Stimulated activated CD4-positive, alpha-beta T cell treated with anti-CD3 and anti-CD28 coated beads, Interleukin-12 subunit alpha, Interleukin-12 subunit beta, amount 100 ng/mL, for 24 hours (primary cell): ENCODE results near the gene ACOXL.

ENCODE experiments used
- DNase-seq, 2 experiments: peaks; one replicate each; pipeline ENCODE4 v3.0.0-alpha.2; 2020; ENCODE audit warnings: low read depth in 2 of 2

Gene ACOXL

DNA sequence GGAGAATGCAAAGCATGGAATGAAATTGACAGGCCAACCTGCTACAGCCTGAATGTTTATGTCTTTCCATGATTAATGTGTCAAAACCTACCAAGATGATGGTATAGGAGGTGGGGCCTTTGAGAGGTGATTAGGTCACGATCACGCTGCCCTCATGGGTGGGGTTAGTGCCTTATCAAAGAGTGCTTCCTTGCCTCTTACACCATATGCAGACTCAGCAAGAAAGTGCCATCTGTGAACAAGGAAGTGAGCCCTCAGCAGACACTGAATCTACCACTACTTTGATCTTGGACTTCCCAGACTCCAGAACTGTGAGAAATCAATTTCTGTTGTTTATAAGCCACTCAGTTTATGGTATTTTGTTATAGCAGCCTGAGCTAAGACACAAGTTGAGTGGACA is 240.9 kb downstream of the ACOXL start:
- no peak for DNase-seq

DNA sequence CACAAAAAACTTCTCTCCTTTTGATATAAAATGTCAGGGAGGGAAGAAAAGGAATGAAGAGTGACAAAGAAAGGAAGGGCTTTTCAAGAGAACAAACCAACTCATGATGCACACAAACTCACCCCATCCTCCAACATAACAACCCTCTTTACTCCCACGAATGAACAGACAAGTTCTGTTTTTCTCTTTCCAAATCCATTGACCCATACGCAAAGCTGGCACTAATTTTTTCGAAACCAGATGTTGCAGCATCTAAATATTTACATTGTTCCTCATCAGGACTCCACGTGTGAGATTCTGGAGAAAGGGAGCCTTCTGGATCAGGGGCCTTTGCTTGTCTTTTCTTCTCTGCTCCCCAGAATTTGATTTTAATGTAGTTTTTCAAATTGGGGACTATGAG is 245.0 kb downstream of the ACOXL start:
- no peak for DNase-seq

DNA sequence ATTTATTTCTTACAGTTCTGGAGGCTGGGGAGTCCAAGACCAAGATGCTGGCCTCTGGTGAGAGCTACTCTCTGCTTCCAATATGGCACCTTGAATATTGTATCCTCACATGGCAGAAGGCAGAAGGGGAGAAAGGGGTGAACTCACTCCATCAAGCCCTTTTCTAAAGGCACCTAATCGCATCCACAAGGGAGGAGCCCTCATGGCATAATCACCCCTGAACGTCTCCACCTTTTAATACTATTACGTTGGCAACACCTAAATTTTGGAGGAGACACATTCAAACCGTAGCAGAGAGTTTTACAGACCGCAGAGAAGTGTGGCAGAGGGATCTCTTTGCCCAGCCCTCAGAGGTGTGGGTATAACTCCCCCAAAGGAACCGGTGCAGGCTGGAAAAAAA is 245.8 kb downstream of the ACOXL start:
- DNase-seq: no peak

DNA sequence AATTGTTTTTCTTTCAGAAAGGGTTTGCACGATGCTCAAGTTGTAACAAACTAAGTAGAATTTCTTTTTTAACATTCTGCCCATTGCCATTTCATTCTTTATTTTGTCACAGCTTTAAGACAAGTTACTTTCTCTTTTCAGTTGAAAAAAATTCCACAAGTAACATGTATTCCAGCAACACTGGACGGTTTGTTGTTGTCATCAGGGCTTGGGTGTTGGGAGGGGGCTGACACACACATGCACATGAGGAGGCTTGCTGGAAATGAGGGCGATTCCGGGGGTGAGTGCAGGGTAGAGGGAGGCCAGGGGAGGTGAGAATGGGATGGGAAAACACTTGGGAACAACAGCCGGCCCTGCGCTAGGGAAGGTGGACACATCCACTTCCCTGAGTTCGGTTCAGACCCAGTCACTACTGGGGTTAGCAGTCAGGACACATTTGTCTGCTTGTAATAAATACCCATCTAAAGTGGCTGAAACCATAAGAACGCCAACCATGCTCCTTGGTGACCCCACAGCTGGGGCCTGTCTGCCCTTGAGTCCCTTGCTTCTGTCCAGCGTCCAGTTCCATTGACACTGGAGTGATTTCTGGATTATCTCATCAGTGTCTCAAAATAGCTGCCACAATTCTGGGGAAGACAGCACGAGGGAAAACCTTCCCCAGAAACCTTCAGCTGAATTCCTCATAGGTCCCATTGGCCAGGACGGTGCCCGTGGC is 246.5 kb downstream of the ACOXL start:
- no peak for DNase-seq

DNA sequence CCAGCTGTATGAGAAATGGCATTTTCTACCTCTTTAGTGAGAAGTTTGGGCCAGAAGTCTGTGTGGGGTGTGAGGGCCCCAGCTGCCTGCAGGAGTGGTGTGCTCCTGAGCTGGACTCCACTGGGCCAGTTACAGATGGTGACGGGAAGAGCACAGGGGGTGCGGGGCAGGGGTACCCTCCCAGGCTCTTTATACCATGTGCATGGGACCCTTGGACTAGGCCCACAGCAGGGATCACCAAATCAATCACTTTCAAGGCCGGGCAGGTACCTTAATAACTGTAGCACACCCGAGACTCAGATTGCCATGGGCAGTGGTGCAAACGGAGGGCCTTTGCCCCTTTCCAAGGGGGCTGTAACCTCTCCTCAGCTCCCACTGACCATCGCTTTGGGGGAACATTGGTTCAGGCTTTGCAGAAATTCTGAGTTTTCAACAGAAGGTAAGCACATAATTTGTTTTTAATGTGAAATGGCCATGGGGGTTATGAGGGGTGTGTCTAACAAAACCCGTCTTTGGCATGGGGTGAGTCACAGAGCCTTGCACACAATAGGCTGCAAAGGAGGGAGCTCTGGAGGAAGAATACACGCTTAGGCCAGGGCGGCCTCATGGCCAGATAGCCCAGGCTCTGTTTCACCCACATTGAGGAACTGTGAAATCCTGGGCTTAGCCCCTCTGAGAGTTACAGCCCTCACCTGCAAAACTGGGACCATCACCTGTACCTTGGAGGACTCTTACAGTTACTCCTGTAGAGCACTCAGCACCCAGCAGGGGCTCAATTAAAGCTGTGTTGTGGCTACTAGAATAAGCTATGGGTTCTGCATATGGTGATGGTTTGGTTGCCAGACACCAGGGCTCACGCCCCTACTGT is 247.3 kb downstream of the ACOXL start:
- DNase-seq: no peak

DNA sequence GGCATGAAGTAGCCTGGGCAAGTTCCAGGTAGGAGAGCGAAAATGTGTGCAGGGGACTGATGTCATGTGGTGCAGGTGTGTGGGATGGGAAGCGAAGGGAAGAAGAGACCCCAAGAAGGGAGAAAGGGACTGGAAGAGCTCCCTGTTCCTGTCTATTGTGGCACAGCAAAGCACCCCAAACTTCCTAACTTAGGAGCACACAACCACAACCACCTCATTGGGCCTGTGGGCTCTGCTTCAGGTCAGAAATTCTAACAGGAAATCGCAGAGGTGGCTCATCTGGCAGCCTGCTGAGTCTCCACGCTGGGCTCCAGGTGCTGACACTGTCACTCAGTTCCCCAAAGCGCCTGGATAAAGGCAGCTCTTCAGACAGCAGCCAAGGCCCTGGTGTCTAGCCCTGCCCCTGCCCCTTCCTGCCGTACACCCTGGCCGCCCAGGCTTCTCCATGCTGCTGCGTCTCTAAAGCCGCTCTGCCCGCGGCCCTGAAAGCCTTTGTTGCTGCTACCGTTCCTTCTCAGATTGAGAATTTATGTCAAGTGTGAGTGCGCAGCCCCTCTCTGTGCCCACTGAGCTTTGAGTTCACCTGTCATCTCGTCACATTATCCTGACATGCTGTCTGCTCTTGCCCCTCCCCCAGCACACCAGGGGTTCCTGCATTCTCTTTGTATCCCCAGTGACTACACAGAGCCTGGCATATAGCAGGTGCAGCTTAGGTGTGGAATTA is 248.1 kb downstream of the ACOXL start:
- DNase-seq: no peak

DNA sequence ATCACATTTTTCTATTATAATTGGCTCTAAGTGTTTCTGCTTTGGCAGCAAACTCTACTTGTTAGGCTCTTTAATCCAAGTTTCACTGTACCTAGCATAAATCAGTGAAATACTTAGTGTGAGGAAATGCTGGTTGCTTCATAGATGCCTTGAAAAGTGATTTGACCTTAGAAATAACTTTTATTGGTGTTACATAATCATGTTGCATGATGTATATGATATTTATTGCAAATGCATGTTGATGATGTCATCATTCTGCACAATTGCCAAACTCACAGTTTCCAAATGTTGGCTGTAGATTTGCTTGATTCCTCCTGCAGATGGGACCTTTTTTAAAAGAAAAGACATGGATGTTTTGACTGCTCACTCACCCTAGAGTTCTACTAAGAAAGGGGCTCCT is 250.8 kb downstream of the ACOXL start:
- no peak for DNase-seq

DNA sequence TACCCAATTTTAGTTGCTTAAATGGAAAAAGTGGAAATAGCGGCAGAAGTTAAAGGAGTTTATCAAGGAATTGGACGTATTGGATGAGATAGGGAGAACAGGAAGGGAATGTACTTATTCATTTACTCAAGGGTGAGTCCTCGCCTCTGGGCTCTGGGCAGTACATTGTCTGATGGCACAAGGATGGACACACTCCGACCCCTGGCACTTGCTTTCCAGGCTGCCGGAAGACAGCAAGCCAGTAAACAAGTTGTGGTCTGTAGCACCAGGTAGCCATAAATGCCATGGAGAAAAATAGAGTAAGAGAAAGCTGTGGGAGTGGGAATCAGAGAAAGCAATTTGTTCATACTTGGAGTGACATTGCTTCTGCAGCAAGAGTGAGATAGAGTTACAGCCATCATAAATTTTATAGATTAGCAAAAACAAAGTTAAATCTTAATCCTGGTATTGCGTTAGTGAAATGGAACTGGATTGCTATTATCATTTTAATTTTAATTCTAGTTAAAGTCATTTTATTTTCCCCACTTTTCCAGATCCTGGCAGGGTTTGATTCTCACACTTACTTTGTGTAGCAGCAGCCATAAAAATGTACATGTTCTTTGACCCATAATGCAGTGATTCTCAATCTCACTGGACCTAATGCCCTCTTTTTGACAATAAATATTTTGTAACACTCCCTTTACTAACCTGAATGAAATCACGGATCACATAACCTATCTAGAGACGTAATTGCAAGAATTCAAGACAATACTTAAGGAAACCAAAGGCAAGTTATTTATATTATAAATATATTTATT is 252.5 kb downstream of the ACOXL start:
- no peak for DNase-seq

DNA sequence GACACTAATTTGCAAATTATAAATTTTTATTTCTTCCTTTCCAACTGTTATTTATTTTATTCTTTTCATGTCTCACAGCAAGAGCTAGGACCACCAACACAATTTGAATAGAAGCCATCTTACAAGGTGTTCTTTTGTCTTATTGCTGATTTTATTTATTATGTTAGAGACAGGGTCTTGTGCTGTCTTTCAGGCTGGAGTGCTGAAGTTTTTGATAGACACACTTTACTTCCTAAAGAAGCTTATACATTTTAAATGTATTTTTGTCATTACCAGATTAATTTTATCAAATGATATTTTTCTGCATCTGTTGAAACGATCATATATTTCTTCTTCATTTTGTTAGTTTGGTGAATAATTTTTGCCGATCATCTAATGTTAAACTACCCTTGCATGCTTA is 258.1 kb downstream of the ACOXL start:
- DNase-seq: no peak

DNA sequence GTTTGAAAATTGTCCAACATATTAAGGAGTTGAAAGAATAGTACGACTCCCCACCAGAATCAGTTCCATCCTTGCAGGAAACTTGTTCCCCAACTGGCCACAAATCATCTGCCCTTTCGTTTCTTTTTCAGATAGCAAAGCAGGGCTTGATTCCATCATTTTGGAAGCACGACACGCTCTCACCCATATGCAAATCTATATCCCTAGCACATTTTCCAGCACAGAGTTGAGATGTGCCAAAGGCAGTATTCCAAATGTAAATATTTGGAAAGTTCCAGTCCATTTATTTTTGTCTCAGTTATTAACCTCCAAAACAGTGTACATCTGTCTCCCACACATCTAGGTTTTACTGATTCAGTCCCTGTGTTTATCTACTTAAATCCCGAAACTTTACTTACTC is 259.5 kb downstream of the ACOXL start:
- DNase-seq: no peak

DNA sequence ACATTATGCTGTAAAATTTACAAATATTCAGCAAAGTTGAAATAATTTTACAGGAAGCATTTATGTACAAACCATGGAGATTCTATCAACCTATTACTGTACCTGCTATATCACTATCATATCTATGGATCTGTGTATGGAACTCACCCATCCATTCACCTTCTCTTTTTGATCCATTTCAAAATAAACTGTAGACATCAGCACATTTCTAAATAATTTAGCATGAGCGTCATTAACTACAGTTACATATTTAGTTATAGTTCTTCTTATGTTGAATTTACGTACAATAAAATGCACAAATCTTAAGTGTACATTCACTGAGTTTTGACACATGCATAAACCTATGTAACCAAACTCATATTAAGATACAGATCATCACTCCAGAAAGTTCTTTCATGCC is 260.5 kb downstream of the ACOXL start:
- no peak for DNase-seq

DNA sequence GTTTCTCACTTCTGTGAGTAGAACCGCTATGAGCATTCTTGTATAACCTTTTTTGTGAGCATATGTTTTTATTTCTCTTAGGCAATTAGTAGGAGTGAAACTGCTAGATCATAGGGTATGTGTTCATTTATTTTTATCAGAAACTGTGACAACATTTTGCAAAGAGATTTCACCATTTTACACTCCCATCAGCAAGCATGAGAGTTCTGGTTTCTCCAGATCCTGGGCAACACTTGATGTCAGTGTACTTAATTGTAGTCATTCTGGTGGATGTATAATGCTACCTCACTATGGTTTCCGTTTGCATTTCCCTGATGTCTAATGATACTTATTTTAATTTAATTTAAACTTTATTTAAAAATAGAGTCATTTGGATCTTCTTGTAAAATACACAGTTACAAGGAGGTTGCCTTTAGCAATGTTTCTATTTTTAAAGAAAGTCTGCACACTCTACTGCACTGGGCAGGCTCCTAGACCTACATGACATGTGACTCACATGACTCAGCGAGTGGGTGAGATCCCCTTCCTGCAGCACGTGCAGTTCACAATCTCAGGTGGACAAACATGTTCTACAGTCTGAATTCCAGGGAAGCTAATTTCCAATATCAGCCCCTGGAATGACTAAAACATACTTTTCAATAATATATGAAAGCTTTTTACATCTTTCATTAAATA is 261.3 kb downstream of the ACOXL start:
- no peak for DNase-seq

DNA sequence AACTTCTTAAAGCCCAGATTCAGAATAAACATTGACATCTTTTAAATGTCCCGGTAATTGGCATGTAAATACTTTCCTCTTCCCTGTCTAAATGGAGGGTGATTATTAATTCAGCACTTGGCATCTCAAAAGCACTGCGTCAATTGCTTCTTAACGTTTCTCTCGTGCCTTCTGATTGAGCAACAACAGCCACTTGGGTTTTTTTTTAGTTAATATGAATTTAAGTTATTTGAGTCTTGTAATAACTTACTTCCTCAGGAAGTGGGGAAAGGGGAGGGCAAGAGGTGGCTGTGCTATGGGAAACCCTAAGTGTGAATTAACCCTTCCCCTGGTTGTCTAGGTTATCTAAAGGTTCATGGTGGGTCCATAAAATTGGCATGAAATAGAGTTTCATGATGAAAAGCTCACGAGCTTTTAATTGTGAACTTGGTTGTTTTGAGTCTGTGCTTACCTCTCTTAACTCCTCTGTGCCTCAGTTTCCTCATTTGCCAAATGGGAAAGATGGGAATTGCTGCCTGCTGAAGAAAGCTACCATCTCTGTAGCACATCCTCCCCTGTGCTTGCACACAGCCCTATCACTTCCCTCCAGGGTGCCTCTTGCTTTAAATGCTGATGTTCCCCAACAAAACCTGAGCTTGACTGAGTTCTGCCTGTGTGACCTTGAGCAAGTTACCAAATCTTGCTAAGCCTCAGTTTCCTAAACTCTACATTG is 262.0 kb downstream of the ACOXL start:
- no peak for DNase-seq

DNA sequence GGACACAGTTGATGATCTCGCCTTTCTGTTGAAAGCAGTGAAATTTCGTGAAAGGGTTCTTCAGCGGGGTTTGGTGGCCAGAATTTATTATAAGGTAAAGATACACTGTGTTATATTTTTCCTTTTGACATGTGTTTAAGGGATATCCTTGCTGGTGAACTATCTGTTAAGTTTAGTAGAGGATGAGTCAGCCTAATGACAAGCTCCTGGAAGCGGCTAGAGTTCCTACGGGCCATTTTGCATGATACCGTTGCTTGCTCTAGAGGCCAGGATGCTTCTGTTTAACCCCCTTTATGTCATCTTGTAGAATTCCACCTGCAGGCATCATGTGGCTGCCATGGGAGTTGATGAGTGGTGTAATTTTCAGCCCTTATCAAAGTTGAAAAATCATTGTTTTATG is 263.5 kb downstream of the ACOXL start:
- no peak for DNase-seq

DNA sequence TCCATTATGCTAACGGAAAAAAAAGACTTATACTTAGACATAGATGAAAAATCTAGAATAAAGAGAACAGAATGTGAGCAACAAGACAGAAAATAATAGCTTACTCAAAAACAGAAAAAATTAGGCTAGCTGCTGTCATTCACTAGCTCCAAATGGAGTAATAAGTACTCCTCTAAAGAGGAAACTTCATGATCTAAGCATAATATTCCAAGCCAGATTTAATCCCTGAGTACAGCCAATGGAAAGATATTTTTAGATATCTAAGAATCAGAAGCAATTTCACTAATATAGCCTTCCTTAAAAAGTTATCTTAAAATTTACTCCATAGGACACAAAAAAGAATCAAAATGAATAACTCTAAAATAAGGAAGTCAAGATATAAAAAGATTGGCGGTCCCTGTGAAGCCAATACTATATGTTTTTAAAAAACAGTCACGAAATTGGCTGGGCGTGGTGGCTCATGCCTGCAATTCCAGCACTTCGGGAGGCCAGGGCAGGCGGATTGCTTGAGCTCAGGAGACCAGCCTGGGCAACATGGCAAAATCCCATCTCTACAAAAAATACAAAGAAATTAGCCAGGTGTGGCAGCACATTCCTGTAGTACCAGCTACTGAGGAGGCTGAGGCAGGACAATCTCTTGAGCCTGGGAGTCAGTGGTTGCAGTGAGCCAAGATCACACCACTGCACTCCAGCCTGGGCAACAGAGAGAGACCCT is 265.1 kb downstream of the ACOXL start:
- DNase-seq: no peak

DNA sequence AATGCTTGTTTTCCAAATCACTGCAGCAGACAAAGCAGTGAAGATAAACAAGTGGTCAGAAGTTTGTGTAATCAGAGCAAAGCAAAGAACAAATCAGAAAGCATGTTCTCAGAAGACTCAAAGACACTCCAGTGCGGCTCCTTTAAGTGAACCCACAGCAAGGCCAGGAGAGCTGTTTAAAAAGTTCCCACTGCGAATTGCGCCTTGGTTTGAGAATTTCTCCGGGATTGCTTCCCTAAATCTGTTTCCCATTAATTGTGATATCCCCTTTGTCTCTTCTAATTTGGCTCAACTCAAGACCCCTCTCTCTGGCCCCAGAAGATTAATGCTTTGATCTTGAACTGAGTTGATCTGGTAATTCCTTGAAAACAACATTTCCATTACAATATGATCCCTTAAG is 265.9 kb downstream of the ACOXL start:
- DNase-seq: no peak

DNA sequence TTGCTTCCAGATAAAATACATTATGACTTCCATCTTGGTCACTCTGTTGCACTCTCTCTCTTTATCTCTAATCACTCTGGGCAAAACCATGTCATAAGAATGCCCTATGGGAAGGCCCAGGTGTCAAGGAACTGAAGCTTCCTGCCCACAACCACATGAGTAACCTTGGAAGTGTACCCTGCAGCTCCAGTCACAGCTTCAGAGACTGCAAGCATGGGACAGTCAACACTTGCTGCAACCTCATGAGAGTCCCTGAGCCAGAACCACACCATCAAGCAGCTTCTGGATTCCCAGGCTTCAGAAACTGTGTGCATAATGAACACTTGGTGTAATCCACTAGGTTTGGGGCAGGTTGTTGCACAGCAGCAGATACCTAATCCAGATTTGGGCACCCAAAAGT is 267.3 kb downstream of the ACOXL start:
- DNase-seq: no peak

DNA sequence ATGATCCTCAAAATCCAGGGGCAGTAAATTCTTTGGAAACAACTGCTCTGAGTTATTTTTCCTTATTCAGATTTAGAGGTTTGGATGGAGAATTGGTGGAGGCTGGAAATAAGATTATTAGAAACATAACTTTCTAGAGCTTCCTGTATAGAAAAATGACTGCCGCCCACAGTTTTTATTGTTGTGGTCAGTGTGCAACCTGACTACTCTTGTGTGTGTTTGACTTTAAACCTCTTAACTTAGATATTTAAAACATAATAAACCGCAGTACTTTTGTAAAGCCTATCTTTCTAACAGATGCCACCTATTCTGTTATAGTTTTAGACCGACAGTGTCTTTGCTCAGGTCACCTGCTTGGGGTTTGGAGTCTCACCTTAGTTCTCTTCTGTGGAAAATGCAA is 272.9 kb downstream of the ACOXL start:
- no peak for DNase-seq

DNA sequence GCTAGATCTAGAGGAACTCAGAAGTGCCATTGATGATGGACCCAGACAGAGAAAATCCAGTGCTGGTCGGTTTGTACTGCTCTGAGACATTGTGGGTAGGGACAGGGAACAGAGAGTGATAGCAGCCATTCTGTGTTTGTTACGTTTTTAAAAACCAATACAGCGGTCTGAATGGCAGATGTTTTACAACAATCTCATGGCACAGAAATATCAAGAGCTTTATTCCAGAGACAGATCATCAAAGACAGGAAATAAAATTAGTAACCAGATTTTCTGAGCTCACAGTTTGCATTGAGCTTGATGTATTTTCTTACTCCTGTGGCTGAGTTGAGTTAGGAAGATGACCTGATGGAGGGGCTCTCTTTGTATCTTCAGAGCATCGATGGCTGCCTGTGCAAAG is 273.4 kb downstream of the ACOXL start:
- DNase-seq: no peak
